ENCODE measurements around the gene STIM1. TPM values are rescaled to one million over a fixed set of nuclear protein-coding genes. Genes with fewer than 3 reads are reported as not detected.
A peak's percentile ranks its signal among the peaks of the same experiment; 100 is the strongest.

The STIM1 gene
- total and polyA plus RNA-seq, 2 experiments from 2014 or later: 16.1 to 60.0 TPM

- TF ChIP-seq CTCF (IDR thresholded peaks at IDR 0.05; ENCODE audit: low read depth, low read length): no peak
- DNase-seq (ENCODE audit: low read depth in 1 of 2, low spot score in 1 of 2): no peak
- peaks cover 5% of the 10 kb centered on the region for H3K36me3 ChIP-seq
- no peak overlapping the region for H3K4me3 ChIP-seq
- peaks cover 4% of the 10 kb centered on the region for H3K4me1 ChIP-seq (ENCODE audit: low read depth)
- H3K9me3 ChIP-seq (ENCODE audit: low read depth): no peaks in the 10 kb centered on the region
- no peak overlapping the region for H3K27ac ChIP-seq
- H3K27me3 ChIP-seq: no peaks in the 10 kb centered on the region
Observed at GRCh38 chr11:3826721-3827120, 28.7 kb upstream of the STIM1 start.

- Histone ChIP-seq H3K9me3 (ENCODE audit: low read depth) (no peaks in the 10 kb centered on the region), H3K4me1 (ENCODE audit: low read depth) (peaks cover 13% of the 10 kb centered on the region), H3K27ac (no peak overlapping the region), H3K36me3 (peaks cover 5% of the 10 kb centered on the region), H3K4me3 (no peak overlapping the region), H3K27me3 (no peaks in the 10 kb centered on the region)
- DNase-seq (ENCODE audit: low read depth in 1 of 2, low spot score in 1 of 2): no peak
- TF ChIP-seq CTCF (IDR thresholded peaks at IDR 0.05; ENCODE audit: low read depth, low read length): no peak
Observed at GRCh38 chr11:3827434-3828186, 27.9 kb upstream of the STIM1 start.

- H3K27me3 ChIP-seq: no peaks in the 10 kb centered on the region
- no peak for TF ChIP-seq CTCF (IDR thresholded peaks at IDR 0.05; ENCODE audit: low read depth, low read length)
- H3K4me3 ChIP-seq: no peak overlapping the region
- H3K36me3 ChIP-seq: peaks cover 5% of the 10 kb centered on the region
- H3K4me1 ChIP-seq (ENCODE audit: low read depth): peaks cover 13% of the 10 kb centered on the region
- no peak for DNase-seq (ENCODE audit: low read depth in 1 of 2, low spot score in 1 of 2)
- H3K9me3 ChIP-seq (ENCODE audit: low read depth): no peaks in the 10 kb centered on the region
- no peak overlapping the region for H3K27ac ChIP-seq
Observed at GRCh38 chr11:3830088-3830487, 25.4 kb upstream of the STIM1 start.

GRCh38 chr11:3830730-3831129, 24.7 kb upstream of the STIM1 start:
- Histone ChIP-seq H3K4me3 (no peak overlapping the region), H3K27ac (no peak overlapping the region), H3K36me3 (peaks cover 5% of the 10 kb centered on the region), H3K27me3 (no peaks in the 10 kb centered on the region), H3K4me1 (ENCODE audit: low read depth) (peaks cover 13% of the 10 kb centered on the region), H3K9me3 (ENCODE audit: low read depth) (no peaks in the 10 kb centered on the region)
- DNase-seq (ENCODE audit: low read depth in 1 of 2, low spot score in 1 of 2): no peak
- no peak for TF ChIP-seq CTCF (IDR thresholded peaks at IDR 0.05; ENCODE audit: low read depth, low read length)

DNA sequence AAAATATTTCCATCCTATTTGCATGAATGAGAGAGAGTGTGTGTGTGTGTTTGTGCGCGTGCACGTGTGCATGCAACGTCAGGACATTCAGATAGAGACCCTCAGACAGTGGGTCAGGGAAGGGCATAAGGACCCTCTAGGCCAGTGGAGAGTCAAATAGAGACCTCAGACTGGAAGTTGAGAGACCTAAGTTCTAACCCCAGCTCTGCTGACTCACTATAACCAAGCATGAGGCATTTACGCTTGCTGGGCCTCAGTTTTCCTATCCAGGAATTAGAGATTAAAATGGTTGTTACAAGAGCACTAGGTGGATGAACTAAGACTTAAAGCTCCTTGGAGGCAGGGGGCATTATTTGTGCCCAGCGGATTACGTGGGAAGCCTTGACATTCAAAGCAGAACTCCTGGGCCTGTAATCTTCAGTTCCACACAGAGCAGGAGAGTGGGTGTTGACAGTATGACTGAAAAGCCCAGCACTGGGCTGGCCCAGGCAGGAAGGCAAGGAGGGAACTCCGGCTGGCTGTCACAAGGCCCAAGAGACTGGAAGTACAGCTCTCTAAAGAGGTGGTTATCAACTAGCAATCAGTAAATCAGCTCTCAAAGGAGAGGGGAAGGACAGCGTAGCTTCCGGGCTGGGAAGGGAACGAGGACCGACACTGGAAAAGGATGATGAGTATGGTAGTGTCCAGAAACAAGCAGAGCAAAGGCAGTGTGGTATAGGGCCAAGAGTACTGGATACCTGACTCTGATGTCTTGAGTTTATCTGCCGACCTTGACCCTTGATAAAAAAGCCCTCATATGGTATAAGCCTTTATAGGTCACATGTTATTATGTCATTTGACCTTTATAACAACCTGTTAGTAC, 23.9 kb upstream of the STIM1 start:
- no peaks in the 10 kb centered on the region for H3K9me3 ChIP-seq (ENCODE audit: low read depth)
- DNase-seq (ENCODE audit: low read depth in 1 of 2, low spot score in 1 of 2): peak in 1 of 2 donors; percentile 82
- peaks cover 5% of the 10 kb centered on the region for H3K36me3 ChIP-seq
- no peak for TF ChIP-seq CTCF (IDR thresholded peaks at IDR 0.05; ENCODE audit: low read depth, low read length)
- no peak overlapping the region for H3K4me3 ChIP-seq
- H3K27me3 ChIP-seq: no peaks in the 10 kb centered on the region
- peak overlapping the region; percentile 40 for H3K27ac ChIP-seq
- H3K4me1 ChIP-seq (ENCODE audit: low read depth): peaks cover 13% of the 10 kb centered on the region

All from cardiac muscle cell (in vitro differentiated cells and primary cell).